Skin epidermis (tissue), 12 donors: ENCODE results near the gene GRIK4.

Experiments used
- H3K27ac ChIP-seq, 21 experiments: fragments of 200-600 bp; sonication (generic) in 11 of 21; one replicate each; pipeline ENCODE4 v1.5.0; 2020; ENCODE audit warnings: mild to moderate bottlenecking in 3 of 21, inconsistent platforms in 2 of 21, moderate library complexity in 2 of 21
- H3K4me3 ChIP-seq, 7 experiments: fragments of 200-600 bp; sonication (generic) in 2 of 7; one replicate each; pipeline ENCODE4 v1.5.0; 2020; ENCODE audit warnings: inconsistent platforms in 2 of 7, mild to moderate bottlenecking in 2 of 7, moderate library complexity in 1 of 7

Gene GRIK4

GRCh38 chr11:120908461-120909181, 397.1 kb downstream of the GRIK4 start:
- Histone ChIP-seq H3K27ac (peak overlapping the region in 1 of 21 experiments; percentile 45), H3K4me3 (no peak overlapping the region)

GRCh38 chr11:120909676-120910416, 398.3 kb downstream of the GRIK4 start:
- Histone ChIP-seq H3K27ac (peak overlapping the region in 2 of 21 experiments; percentile 29 to 45), H3K4me3 (no peak overlapping the region)

DNA sequence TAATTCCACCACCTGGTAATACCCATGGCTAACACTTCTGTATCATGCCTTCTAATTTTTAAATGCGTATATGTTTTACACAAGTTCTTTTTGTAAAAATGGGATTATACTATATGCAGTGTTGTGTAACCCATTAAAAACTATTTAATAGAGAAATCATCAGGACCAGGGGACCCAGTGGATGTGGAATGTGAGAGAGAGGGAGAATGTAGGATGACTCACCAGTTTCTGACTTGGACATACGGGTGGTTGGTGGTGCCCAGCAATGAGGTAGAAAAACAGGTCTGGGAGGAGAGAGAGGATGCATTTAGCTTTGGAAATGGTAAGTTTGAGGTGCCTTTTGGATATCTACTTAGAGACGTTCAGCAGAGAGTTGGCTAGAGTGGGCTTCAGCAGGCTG, 400.4 kb downstream of the GRIK4 start:
- H3K4me3 ChIP-seq = no peak overlapping the region
- no peak overlapping the region for H3K27ac ChIP-seq

GRCh38 chr11:120912504-120912903, 401.0 kb downstream of the GRIK4 start:
- Histone ChIP-seq H3K27ac (no peak overlapping the region), H3K4me3 (no peak overlapping the region)

GRCh38 chr11:120912915-120913314, 401.4 kb downstream of the GRIK4 start:
- no peak overlapping the region for H3K4me3 ChIP-seq
- no peak overlapping the region for H3K27ac ChIP-seq

DNA sequence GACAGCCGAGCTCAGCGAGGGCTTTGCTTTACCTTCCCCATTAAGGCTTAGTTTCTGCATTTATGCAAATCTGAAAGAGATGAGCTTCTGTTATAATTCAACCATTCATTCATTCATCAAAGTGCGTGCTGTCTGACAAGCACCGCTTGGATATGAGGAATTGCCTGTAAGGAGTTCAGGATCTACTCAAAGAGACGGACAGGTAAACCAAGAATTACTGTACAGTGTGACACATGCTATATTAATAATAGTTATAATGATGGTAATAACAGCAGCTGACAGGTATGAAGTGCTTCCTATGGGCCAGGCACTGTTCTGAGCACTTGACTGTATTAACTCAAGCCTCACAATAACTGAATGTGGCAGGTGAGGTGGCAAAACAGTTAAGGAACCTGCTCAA, 402.5 kb downstream of the GRIK4 start:
- Histone ChIP-seq H3K4me3 (no peak overlapping the region), H3K27ac (no peak overlapping the region)

GRCh38 chr11:120914601-120915000, 403.1 kb downstream of the GRIK4 start:
- Histone ChIP-seq H3K4me3 (no peak overlapping the region), H3K27ac (no peak overlapping the region)

DNA sequence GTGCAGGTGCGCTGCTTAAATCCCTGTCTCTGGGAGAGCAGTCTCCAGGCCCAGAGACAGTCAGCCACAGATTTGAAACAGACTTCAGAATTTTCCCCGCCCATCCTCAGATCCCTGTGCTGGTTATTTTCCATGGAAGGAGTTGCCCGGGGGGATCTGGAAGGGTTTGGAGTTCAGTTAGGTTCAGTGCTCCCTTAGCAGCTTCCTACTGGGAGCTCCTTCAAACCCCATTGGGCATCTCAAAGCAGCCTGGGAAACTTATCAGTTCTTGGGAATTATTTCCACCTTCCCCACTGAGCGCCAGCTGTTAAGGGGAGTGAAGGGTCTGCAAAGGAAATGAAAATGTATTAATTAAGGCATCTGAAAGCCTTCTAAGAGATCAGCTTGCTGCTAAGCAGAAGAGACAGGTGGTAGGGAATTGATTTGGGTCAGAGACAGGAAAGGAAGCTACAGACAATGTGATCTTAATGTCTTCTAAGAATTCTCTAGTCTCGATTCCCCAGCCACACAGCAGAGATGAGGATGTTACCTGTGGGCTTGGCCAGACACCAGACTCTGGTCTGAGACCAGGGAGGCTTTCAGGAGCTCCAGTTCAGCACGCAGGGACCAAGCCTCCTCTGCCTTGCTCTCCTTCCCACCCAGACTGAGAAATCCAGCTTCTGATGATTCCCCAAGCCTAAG, 406.2 kb downstream of the GRIK4 start:
- Histone ChIP-seq H3K27ac (no peak overlapping the region), H3K4me3 (no peak overlapping the region)

- Histone ChIP-seq H3K27ac (no peak overlapping the region), H3K4me3 (no peak overlapping the region)
Observed at GRCh38 chr11:120918257-120918656, 406.7 kb downstream of the GRIK4 start.

DNA sequence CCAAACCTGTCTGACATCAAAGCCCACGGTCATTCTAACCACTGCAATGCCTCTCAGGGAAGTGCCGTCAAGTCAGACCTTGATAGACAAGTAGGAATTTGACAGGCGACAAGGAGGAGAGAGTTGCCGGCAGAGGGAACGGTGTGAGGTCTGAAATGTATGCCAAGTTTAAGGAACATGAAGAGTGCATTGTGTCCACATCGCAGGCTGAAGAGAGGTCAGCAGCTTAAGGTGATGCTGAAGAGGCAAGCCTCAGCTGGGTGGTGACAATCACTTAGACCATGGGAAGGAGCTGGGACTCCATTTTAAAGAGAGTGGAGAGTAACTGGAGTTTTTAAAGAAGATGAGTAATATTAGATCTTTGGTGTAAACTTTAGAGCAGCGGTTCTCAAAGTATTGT, 407.5 kb downstream of the GRIK4 start:
- no peak overlapping the region for H3K4me3 ChIP-seq

GRCh38 chr11:120919566-120919965, 408.0 kb downstream of the GRIK4 start:
- Histone ChIP-seq H3K4me3 (no peak overlapping the region), H3K27ac (no peak overlapping the region)

More for the DNA sequence above, 407.5 kb downstream of the GRIK4 start:
- H3K27ac ChIP-seq = no peak overlapping the region

GRCh38 chr11:120923866-120924508, 412.4 kb downstream of the GRIK4 start:
- no peak overlapping the region for H3K27ac ChIP-seq
- no peak overlapping the region for H3K4me3 ChIP-seq

GRCh38 chr11:120925944-120926343, 414.4 kb downstream of the GRIK4 start:
- no peak overlapping the region for H3K27ac ChIP-seq
- H3K4me3 ChIP-seq = no peak overlapping the region

- no peak overlapping the region for H3K27ac ChIP-seq
- no peak overlapping the region for H3K4me3 ChIP-seq
Observed at GRCh38 chr11:120928627-120929026, 417.1 kb downstream of the GRIK4 start.

DNA sequence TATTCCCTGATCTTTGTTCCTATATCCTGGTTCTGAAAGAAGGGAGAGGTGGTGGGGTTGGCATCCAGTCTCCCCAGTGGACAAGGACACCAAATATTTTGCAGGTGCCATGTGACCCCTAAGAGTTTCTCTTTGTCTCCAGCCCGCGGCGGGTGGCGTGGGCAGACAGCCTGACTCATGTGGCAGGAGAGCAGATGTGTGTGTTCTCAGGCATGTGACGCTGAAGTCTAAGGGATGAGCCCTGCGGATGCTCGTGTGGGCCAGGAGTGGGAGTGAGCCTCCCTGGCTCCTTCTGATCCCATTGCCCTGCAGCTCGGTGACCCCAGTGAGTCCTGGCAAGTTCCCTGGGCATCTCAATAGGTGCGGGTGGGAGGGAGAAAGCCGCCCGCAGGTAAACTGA, 417.5 kb downstream of the GRIK4 start:
- Histone ChIP-seq H3K4me3 (no peak overlapping the region), H3K27ac (no peak overlapping the region)

DNA sequence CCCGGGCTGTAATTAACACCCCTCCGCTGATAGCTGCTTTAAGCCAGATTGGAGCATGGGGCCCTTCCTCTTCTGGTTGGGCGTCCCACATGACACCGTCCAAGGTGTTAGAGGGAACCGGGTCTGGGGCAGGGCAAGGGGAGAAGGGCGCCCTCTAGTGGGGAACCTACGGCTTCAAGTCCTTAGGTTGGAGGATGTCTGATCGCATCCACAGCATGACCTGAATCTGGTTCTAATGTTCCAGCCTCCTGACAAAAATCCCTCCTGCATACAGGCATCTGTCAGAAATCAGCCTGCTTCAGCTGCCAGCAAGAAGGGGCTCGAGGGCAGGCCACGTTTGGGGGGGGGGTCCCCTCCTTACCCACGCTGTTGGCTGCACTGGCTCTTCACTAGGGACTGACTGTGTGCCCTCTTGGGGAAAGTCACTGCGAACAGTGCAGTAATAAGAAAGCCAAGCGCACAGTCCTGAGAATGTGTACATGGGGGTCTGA, 418.2 kb downstream of the GRIK4 start:
- no peak overlapping the region for H3K27ac ChIP-seq

GRCh38 chr11:120931057-120931779, 419.7 kb downstream of the GRIK4 start:
- Histone ChIP-seq H3K27ac (no peak overlapping the region), H3K4me3 (no peak overlapping the region)

More for the DNA sequence above, 418.2 kb downstream of the GRIK4 start:
- no peak overlapping the region for H3K4me3 ChIP-seq

DNA sequence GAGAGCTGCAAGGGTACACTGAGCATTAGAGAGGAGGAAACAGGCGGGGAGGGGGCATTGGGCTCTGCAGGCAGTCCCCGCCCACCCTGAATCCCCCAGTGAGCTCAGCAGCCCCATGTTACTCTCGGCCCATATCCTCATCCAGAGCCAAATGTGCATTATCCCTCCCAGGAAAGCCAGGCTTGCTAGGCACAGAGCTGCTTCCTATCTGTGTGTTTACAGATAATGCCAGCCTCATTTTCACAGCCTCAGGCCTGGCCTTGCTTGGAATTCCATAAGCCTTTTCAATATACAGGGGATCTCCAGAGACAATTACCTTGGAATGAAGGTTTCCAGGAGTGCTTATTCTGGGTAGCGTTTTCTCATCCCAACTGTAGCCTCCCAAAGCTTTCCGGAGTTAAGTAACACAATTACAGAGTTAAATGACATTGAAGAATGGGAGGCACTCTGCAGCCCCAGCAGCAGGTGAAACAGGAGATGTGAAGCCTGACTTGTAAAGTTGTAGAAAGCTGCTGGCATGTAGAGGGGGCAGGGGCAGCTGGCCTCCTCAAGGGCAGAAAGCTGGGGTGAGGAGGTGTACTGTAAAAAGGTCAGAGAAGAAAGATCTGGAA, 420.9 kb downstream of the GRIK4 start:
- Histone ChIP-seq H3K27ac (no peak overlapping the region), H3K4me3 (no peak overlapping the region)

GRCh38 chr11:120936356-120936755, 424.8 kb downstream of the GRIK4 start:
- Histone ChIP-seq H3K4me3 (no peak overlapping the region), H3K27ac (no peak overlapping the region)
